ENCODE data around the gene CDH22.

Gene CDH22

DNA sequence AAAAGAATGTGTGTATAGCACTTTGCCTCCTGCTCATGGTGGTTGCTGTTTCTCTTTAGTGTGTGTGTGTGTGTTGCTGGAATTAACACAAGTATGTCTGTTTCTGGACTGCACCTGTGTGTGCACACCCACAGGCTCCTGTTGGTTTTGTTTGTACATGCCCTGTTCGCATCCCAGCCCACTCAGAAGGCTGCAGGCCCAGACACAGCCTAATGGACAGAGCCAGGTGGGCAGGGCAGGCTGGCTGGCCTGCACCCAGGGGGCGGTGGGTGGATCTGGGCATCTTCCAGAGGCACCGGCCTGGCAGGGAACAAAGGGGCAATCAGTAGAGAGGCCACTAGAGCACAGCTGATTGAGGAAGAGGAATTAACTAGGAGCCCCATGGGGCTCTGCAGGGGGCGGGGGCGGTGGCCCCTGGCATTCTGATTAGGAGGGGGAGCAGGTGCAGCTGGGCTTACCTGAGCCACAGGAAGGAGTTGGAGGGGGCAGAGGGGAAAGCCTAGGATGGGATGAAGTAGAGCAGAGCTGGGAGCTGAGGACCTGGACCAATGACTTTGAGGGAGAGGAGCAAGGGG lies 168.3 kb downstream of the CDH22 start:
- no peak for DNase-seq (ENCODE audit: low read depth)

DNA sequence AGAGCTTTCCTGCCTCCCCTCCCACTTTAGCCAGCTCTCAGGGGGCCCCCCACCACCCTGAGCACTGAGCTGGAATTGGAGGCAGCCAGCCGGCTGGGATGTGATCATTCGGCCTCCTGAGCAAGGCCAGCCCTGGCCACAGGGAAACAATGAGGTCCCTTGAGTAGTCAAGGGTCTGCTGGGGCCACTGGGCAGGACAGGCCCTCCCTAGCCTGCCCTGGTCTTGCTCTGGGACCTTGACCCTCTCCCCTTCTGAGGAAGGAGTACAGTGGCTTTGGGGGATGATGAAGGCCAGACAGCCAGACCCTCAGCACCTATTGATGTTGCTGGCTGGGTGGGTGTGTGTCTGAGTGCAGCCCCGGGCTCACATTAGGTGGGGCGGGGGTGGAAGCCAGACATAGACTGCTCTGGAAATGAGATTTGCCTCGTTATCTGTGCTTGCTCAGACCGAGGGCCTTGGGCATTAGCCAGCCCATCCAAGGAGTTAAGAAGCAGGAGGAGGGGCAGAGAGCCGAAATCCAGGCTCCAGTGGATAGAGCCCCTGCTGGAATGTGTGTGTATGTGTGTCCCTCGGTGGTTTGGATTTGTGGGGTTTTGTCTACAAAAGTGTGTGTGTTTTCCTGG lies 168.9 kb downstream of the CDH22 start:
- no peak for DNase-seq (ENCODE audit: low read depth)

DNA sequence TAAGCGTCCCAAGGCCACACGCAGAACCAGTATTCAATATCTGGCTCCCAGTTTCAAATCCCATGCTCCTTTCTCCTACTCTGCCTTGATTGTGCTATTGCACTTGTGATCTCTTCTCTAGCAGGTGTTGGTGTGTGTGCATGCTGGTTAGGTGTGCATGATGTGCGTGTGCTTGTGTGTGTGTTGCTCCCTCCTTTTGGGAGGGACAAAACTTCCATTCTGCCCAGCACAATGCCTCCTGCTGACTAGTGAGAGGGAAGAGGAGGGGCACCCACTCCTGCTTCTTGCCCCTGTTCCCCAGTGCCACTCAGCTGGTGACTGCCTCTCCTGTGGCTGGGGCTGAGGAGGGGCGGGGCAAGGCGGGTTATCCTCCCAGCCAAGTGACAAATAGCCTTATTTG lies 170.5 kb downstream of the CDH22 start:
- DNase-seq (ENCODE audit: low read depth) = no peak

DNA sequence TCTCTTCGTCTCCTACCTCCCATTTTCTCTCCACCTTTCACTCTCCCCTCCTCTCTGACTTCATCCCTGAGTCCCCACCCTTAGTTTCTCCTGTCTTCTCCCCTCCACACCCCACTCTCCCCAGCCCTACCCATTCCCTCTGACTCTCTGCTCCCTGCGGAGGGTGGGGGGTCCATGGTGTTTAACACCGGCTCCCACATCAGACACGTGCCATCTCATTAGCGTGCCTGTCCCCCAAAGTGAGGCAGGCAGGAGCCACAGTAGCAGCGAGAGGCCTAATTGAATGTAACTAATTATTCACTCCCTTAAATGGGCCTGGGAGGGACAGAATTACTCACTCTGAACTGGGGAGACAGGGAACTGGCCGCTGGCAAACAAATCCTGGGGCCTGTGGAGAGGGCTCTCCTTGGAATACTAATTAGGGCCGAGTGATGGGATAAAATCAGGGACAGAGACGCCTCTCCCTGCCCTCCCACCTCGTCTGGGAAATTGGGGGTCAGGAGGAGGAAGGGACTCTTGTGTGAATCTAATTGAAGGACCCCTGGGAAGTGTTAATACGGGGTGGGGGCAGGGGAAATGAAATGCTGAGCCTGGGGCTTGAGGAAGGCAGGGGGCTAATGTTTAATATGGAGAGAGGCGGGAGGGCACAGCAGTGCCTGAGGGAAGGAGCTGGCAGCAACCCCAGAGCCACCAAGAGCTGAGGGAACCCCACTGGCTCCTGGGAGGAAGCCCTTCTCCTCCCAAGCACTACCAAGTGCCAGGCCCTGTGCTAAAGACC lies 172.3 kb downstream of the CDH22 start:
- no peak for DNase-seq (ENCODE audit: low read depth)

DNA sequence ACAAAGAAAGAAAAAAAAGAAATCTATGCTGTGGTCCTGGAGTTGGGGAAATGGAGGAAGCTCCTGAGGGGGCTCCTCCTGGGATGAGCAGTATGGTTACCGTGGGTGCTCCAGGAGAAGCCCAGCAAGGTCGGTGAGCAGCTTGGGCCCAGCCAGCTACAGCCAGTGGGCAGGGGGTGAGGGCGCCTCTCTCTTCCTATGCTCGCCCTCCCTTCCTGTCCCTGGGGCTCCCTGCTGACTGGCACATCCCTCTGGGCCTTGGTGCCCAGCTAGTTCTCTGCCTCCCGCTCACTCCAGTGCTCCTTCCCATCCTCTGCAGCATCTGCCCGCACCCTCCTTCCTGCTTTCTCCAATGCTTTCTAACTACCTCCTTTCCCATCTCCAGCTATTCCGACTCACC lies 173.6 kb downstream of the CDH22 start:
- DNase-seq (ENCODE audit: low read depth) = no peak

DNA sequence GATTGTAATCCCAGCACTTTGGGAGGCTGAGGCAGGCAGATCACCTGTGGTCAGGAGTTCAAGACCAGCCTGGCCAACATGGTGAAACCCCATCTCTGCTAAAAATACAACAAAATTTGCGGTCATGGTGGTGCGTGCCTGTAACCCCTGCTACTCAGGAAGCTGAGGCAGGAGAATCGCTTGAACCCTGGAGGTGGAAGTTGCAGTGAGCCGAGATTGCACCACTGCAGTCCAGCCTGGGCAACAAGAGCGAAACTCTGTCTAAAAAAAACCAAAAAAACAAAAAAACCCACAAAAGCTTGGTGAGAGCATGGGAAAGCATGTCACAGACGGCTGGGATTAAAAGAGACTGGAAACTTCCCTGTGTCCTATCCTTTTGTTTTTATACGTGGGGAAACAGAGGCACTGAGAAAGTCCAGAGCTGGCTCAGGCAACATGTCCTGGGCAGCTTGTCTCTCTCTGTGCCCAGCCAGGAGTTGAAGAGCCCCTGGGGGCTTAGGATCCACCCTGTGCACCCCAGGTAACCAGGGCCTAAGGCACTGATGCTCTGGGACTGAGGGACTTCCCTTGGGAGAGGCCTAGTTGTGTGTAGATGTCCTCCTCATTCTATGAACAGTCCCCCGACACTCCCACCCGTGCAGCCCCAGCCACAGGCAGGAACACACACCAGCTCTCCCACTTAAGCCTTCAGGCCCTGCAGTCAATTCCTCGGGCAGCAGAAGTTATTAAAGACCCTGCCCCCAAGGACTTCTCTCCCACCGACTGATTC lies 174.2 kb downstream of the CDH22 start:
- no peak for DNase-seq (ENCODE audit: low read depth)

DNA sequence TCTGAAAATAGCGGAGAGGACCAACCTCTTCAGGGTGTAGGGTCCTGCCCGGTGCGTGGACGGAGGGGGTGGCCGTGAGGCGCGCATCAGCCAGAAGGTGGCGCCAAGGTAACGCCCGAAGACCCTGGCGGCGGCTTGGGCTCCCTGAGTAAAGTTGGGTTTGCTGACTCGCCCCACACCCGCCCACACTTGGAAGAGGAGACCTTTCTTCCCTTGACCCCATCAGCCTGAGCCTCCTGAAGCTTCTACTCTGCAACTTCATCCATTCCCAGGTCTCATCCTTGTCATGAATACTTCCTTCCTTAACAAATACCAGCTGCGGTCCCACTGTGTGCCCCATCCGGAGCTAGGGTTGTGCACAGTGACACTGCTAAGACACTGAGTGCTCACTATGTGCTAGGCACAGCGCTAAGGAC lies 175.6 kb downstream of the CDH22 start:
- DNase-seq (ENCODE audit: low read depth) = peak; percentile 19

DNA sequence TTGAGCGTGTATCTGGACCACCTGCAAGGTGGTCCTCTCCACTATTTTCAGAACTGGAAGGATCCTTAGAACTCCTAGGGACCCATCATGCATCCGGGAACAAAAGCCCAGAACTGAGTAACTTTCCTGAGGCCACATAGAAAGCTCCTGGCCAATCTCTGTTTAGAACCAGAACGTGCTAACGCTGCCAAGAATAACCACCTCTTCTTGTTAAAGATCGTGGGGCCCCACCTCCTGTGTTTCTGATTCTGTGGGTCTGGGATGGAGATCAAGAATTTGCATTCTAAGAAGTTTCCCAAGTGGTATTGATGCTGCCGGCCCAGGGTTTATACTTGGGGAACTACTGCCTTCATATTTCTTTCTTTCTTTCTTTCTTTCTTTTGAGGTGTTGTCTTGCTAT lies 176.9 kb downstream of the CDH22 start:
- no peak for DNase-seq (ENCODE audit: low read depth)

DNA sequence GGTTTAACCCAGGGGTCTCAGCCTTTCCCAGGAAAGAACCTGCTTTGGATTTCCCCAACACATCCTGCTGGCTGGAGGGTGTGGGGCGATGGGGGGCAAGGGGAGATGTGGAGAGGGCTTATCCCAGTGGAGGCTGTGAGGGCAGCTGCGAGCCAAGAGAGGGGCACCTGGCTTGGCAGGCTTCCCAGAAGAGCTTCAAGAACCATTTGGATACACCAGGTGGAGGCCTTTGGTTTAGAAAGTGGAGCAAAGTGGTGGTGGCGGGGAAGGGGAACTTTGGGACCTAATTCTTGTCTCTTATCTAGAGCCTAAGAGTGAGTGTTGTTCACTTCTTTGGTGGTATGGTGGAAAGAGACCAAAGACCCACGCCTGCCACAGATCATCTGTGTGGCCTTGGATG lies 177.8 kb downstream of the CDH22 start:
- no peak for DNase-seq (ENCODE audit: low read depth)

DNA sequence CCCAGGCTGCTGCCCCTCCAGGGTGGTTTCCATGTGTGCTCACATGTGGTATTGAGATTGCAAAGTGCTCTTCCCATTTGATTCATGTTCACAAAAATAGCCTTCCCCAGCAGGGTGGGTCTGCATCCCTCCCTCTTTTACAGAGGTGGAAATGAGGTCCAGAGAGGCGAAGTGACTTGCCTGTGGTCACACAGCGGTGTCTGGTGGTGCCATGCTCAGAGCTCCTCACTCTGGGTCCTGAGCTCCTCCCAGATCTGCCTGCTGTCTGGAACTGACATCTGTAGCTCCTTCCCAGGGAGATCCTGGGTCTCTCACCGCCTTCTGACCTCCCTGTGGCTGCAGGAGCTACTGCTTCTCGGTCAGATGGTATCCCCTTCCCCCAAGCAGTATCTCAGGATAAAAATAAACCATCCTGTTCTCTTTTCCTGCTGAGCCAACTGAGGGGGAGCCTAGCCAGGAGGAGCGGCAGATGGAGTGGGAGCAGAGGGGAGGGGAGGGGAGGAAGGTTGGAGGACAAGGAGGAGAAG lies 178.3 kb downstream of the CDH22 start:
- DNase-seq (ENCODE audit: low read depth) = no peak

DNA sequence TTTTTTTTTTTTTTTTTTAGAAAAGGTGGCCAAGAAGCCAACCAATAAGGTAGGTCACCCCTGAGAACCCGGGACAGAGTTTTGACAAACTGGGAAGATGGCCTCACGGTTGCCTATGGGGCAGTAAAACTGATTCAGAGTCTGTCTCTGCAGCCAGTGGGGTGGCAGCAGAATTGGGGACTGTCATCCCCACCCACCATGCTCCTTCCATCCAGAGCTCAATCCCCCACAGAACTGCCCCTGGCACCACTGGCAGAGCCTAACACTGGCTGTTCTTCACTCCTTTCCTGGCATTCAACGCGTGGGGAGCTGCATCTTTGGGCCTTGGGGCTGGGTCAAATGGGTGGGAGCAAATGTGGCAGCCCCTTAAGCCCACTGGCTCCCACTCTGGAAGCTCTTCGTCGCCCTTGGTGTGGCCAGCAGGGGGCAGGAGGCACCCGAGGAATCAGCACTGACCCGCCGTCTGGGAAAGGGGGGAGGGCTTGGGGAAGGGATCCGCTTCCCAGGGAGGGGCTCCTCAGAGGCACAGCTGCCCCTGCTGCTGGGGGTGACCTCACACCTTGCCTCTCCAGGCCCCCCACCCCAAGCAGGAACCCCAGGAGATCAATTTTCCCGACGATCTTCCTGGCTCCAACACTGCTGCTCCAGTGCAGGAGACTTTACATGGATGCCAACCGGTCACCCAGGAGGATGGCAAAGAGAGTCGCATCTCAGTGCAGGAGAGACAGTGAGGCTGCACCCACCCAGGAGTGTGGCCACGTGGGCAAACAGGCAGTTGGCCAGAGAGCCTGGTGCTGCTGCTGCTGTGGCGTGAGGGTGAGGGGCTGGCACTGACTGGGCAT lies 179.8 kb downstream of the CDH22 start:
- DNase-seq (ENCODE audit: low read depth) = no peak

DNA sequence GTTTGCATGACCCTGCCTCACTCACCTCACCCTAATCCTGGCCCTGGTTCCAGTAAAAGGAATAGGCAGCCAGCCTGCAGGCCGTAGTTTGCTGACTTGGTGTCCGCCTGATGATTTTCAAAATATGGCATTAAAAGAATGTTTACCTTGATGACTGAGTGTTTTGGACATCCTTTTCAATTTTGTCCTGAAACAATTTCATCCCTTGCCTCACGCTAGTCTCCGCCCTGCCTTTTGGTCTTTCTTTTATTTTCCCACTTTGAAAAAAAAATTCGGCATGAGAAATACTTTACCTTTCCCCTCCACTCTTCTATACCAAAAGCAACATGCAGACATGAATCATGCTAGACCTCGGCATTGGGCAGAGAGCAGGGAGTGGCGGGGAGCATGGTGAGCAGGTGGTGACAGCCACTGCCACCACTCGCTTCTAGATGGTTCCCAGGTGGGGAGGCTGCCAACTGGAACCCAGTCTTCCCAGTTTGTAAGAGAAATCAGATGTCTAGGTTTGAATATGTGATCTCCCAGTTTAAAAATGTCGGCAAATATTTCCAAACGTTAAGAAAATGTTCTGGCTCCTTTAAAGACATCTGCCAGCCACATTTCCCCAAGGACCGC lies 180.8 kb downstream of the CDH22 start:
- DNase-seq (ENCODE audit: low read depth) = no peak

DNA sequence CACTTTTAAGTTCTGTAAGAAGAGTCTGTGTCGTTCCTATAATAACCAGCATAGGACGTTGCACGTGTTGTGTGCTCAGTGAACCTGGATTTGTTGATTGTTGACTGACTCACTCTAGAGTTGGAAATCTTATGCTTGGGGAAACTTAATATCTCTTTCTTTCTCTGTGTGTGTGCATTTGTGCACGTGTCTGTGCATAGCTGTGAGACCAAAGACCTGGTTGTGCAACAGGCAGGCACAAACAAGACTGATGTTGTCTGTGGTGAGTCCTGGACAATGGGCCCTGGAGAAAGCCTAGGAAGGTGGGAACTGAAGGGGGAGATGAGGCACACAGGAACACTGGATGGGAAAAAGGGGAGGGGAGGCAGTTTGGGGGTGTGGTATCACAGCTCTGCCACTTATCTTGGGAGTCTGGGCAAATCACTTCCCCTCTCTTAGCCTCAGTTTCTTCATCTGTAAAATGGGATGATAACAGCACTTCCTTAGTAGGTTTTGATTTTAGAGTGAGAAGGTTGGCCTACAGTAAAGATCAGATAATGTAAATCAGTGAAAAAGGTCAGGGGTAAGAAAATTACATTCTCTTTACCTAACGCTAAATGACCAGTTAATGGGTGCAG lies 181.8 kb downstream of the CDH22 start:
- no peak for DNase-seq (ENCODE audit: low read depth)

Measured in T follicular helper cell (primary cell).